Right atrium auricular region (tissue), 2 donors: ENCODE results near the gene EID1. TPM values are rescaled to one million over a fixed set of nuclear protein-coding genes. Genes with fewer than 3 reads are reported as not detected.

Experiments used
- DNase-seq: peaks from one replicate; pipeline ENCODE4 v3.0.0-alpha.2; 2019; ENCODE audit warnings: low spot score
- H3K27ac ChIP-seq, 2 donors: fragments of 200-600 bp; sonication (generic); 1 replicate in 1 of 2; 2 replicates in 1 of 2; pipeline ENCODE4 v1.5.1; 2016 to 2019
- H3K27me3 ChIP-seq, 2 donors: fragments of 200-600 bp; sonication (generic); one replicate each; pipeline versions ENCODE4 v1.5.1 to v1.6.0; 2017 to 2019
- H3K36me3 ChIP-seq: fragments of 200-600 bp; sonication (generic); one replicate; pipeline ENCODE4 v1.5.1; 2016
- H3K4me1 ChIP-seq, 2 donors: fragments of 200-600 bp; sonication (generic); one replicate each; pipeline versions ENCODE4 v1.5.1 to v1.6.0; 2017 to 2019
- H3K4me3 ChIP-seq, 2 donors: fragments of 200-600 bp; sonication (generic); 1 replicate in 1 of 2; 2 replicates in 1 of 2; pipeline ENCODE4 v1.5.1; 2017 to 2019; ENCODE audit warnings: mild to moderate bottlenecking in 1 of 2, moderate library complexity in 1 of 2
- H3K9me3 ChIP-seq, 2 donors: fragments of 200-600 bp; sonication (generic); one replicate each; pipeline ENCODE4 v1.5.1; 2019
- total RNA-seq, 2 donors: library from RNA; depleted of rRNA; stranded (reverse); fragments of >200 nt; gene quantifications; one replicate each; pipeline ENCODE4 v1.1.0, GENCODE V29; 2016
- TF ChIP-seq, protein P1 (sequence below), 2 donors: fragments of 200-600 bp; sonication (generic); IDR thresholded peaks; one replicate each; pipeline ENCODE4 v1.5.1; 2019; ENCODE audit warnings: antibody characterized with exemption in 2 of 2

EID1 gene
- total RNA-seq, 2 donors from 2014 or later = 369 to 524 TPM

DNA sequence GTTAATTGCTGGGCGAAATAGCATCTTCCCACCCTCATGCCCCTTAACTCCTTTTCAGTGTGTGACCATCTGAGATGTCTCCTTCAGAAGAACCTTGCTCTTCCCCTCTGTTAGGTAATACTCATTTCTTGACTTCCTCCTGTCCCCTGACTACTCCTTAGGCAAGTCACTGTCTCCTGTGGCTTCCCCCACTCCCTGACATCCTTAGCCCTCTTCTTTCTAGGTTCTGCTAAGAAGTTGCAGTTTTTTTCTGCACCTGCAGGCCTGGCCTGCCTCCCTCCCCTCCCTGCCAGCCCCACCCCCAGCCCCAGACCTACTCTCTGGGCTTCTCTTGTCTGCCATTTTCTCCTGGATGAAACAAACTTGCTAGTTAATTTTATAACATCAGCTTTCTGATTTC, 15.2 kb upstream of the EID1 start:
- no peak for DNase-seq
- H3K27me3 ChIP-seq = no peaks in the 10 kb centered on the region
- TF ChIP-seq, protein P1, sequence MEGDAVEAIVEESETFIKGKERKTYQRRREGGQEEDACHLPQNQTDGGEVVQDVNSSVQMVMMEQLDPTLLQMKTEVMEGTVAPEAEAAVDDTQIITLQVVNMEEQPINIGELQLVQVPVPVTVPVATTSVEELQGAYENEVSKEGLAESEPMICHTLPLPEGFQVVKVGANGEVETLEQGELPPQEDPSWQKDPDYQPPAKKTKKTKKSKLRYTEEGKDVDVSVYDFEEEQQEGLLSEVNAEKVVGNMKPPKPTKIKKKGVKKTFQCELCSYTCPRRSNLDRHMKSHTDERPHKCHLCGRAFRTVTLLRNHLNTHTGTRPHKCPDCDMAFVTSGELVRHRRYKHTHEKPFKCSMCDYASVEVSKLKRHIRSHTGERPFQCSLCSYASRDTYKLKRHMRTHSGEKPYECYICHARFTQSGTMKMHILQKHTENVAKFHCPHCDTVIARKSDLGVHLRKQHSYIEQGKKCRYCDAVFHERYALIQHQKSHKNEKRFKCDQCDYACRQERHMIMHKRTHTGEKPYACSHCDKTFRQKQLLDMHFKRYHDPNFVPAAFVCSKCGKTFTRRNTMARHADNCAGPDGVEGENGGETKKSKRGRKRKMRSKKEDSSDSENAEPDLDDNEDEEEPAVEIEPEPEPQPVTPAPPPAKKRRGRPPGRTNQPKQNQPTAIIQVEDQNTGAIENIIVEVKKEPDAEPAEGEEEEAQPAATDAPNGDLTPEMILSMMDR (IDR thresholded peaks at IDR 0.05) = no peak
- no peak overlapping the region for H3K4me3 ChIP-seq
- no peaks in the 10 kb centered on the region for H3K4me1 ChIP-seq
- H3K9me3 ChIP-seq = no peaks in the 10 kb centered on the region
- no peaks in the 10 kb centered on the region for H3K36me3 ChIP-seq
- H3K27ac ChIP-seq = no peak overlapping the region

DNA sequence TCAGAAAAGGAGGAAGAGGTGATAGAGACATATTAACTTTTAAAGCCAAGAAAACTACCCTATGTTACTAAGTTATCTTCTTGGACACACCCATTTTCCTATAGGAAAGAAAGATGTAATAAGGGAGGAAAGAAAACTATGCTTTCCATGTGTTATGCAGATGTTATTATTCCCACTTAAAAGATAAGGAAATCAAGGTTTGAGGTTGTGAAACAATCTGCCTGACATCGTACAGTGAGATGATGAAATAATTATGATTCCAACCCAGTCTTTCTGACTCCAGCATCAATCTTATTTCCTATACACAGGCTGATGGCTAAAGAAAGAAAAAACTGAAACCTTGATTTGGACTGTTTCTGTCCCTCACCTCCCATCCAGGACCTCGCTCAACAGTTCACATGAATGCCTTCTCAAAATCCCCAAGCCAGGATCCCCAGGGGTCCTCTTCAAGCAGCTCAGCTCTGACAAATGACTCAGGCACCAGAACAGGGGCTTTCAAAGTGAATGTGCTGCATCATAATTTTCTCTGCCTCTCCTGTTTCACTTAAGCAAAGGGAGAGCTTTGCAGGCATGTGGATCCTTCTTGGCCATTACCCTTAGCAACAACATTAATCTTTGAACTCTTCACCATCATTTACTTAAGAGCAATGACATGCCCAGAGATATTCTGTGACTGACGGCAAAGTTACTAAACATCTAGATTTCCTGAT, 12.4 kb upstream of the EID1 start:
- Histone ChIP-seq H3K9me3 (no peaks in the 10 kb centered on the region), H3K36me3 (no peaks in the 10 kb centered on the region), H3K27ac (no peak overlapping the region), H3K27me3 (no peaks in the 10 kb centered on the region), H3K4me1 (no peaks in the 10 kb centered on the region), H3K4me3 (no peak overlapping the region)
- TF ChIP-seq, protein P1 (IDR thresholded peaks at IDR 0.05) = no peak
- DNase-seq = no peak

DNA sequence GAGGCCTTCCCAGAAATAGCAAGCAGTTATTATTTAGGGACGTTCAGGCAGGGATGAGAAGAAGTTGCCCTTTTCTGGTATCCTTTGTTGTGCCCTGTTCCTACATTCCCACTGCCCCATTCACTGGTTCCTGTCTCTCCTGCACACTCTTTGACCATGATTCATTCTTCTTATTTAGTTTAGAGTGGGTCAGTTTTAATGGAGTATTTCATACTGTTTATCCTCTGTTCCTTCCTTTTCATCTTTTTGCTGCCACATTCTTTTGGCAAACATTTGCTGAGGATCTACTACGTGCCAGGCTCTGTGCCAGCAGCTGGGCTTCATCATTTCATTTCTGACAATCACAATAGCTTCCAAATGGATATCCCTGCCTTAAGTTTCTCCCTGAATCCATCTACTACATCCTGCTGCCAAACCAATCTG, 11.8 kb upstream of the EID1 start:
- H3K27ac ChIP-seq = no peak overlapping the region
- no peaks in the 10 kb centered on the region for H3K27me3 ChIP-seq
- no peaks in the 10 kb centered on the region for H3K36me3 ChIP-seq
- no peaks in the 10 kb centered on the region for H3K4me1 ChIP-seq
- H3K9me3 ChIP-seq = no peaks in the 10 kb centered on the region
- H3K4me3 ChIP-seq = no peak overlapping the region
- TF ChIP-seq, protein P1 (IDR thresholded peaks at IDR 0.05) = no peak
- no peak for DNase-seq

DNA sequence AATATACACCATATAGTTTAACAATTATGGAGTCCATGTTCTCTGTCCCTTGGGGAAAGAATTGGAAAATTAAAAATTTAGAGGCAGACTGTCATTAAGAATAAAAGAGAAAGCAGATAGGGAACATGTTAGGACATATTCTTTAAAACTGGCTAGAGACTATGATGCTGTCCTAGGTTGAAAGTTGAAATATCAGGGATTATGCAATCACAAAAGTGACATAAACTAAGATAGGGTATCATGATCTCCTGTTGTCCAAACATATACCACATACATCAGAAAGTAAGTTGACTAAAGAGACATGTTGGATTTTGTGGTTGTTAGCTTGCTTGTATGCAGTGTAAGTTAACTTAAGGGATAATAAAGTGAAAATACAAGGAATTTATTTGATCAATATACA, 9.9 kb upstream of the EID1 start:
- Histone ChIP-seq H3K36me3 (no peaks in the 10 kb centered on the region), H3K27ac (no peak overlapping the region), H3K4me1 (no peaks in the 10 kb centered on the region), H3K27me3 (no peaks in the 10 kb centered on the region), H3K4me3 (no peak overlapping the region), H3K9me3 (no peaks in the 10 kb centered on the region)
- no peak for DNase-seq
- TF ChIP-seq, protein P1 (IDR thresholded peaks at IDR 0.05) = no peak

DNA sequence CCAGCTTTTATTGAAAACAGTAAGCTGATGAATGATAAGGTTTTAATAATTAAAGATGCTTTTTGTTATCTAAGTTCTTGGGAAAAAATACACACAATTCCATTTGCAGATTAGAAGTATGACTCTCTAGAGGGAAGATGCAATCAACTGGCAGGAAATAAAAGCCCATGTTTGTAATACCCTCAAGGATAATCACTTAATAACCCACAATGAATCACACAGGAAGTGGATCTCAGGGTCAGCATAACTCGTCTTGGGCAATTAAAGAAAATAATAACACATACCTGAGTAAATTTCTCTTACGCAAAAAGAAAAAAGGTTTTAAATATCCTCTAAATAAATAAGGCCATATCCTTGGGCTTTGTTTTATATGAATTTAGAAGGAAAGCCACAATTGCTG, 9.4 kb upstream of the EID1 start:
- TF ChIP-seq, protein P1 (IDR thresholded peaks at IDR 0.05) = no peak
- Histone ChIP-seq H3K36me3 (no peaks in the 10 kb centered on the region), H3K4me1 (no peaks in the 10 kb centered on the region), H3K27me3 (no peaks in the 10 kb centered on the region), H3K4me3 (no peak overlapping the region), H3K27ac (no peak overlapping the region), H3K9me3 (no peaks in the 10 kb centered on the region)
- no peak for DNase-seq

DNA sequence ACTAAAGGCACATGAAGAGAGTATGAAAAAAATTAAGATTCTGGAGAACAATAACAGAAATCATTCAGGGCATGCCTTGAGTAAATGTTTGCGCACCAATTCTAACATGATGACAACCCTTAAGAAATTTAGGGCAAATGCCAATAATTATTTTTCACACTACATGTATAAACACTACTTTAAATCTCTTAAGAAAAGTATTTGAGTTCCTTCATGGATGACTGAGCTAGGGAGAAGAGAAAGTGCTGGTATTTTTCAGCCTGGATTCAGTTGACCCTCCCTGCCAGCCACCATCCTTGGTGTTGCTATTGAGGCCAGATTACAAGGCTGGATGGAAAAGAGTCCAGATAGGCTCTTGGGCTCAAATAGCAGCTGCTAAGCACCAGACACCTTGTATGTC, 8.0 kb upstream of the EID1 start:
- Histone ChIP-seq H3K4me1 (peaks cover 0 to 4% of the 10 kb centered on the region in 2 donors), H3K27me3 (no peaks in the 10 kb centered on the region), H3K4me3 (no peak overlapping the region), H3K9me3 (no peaks in the 10 kb centered on the region), H3K27ac (no peak overlapping the region), H3K36me3 (no peaks in the 10 kb centered on the region)
- DNase-seq = no peak
- TF ChIP-seq, protein P1 (IDR thresholded peaks at IDR 0.05) = no peak
